WTC11 (cell line): ENCODE data around the gene ABRAXAS1.
"Not testable (repeated sequence)": the region's sequence is repeated elsewhere in the genome, so short reads cannot be mapped to it uniquely, and the experiment has no call there.

Source experiments
- TF ChIP-seq, protein P1 (sequence below): fragments of 200-600 bp; IDR thresholded peaks from 2 replicates; pipeline ENCODE4 v1.8.0; 2022; ENCODE audit warnings: antibody characterized with exemption
- TF ChIP-seq, protein P2 (sequence below): sonication (generic); formaldehyde crosslinking; IDR thresholded peaks from 2 replicates; pipeline ENCODE4 v1.8.1; 2023; ENCODE audit warnings: mild to moderate bottlenecking, missing genetic modification reagents
- TF ChIP-seq, protein P3 (sequence below): sonication (generic); formaldehyde crosslinking; IDR thresholded peaks from 2 replicates; pipeline ENCODE4 v1.8.1; 2023; ENCODE audit warnings: mild to moderate bottlenecking, missing genetic modification reagents, borderline replicate concordance

DNA sequence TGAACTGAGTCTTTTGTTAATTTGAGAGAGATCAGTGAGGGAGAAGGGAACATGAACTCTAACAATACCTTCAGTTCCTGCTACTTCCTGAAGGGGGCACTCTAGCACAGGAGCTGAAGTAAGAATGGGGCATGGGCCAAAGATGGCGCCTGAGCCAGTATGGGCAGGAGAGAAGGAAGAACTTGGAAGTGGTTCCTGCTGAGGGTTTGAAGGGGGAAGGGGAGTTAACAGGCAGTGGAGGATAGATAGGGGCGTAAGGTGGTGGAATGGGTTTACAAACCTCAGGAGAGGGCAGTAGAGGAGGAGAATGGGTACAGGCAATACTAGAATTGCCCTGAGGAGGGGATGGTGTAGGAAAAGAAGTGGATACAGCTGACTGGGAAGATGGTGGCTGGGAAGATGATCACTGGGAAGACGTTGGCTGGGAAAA is 24.3 kb upstream of the ABRAXAS1 start:
- TF ChIP-seq, protein P1, sequence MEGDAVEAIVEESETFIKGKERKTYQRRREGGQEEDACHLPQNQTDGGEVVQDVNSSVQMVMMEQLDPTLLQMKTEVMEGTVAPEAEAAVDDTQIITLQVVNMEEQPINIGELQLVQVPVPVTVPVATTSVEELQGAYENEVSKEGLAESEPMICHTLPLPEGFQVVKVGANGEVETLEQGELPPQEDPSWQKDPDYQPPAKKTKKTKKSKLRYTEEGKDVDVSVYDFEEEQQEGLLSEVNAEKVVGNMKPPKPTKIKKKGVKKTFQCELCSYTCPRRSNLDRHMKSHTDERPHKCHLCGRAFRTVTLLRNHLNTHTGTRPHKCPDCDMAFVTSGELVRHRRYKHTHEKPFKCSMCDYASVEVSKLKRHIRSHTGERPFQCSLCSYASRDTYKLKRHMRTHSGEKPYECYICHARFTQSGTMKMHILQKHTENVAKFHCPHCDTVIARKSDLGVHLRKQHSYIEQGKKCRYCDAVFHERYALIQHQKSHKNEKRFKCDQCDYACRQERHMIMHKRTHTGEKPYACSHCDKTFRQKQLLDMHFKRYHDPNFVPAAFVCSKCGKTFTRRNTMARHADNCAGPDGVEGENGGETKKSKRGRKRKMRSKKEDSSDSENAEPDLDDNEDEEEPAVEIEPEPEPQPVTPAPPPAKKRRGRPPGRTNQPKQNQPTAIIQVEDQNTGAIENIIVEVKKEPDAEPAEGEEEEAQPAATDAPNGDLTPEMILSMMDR: peak; percentile 78
- TF ChIP-seq, protein P2, sequence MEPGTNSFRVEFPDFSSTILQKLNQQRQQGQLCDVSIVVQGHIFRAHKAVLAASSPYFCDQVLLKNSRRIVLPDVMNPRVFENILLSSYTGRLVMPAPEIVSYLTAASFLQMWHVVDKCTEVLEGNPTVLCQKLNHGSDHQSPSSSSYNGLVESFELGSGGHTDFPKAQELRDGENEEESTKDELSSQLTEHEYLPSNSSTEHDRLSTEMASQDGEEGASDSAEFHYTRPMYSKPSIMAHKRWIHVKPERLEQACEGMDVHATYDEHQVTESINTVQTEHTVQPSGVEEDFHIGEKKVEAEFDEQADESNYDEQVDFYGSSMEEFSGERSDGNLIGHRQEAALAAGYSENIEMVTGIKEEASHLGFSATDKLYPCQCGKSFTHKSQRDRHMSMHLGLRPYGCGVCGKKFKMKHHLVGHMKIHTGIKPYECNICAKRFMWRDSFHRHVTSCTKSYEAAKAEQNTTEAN (CRISPR knock-in tag): not testable (repeated sequence)
- TF ChIP-seq, protein P3, sequence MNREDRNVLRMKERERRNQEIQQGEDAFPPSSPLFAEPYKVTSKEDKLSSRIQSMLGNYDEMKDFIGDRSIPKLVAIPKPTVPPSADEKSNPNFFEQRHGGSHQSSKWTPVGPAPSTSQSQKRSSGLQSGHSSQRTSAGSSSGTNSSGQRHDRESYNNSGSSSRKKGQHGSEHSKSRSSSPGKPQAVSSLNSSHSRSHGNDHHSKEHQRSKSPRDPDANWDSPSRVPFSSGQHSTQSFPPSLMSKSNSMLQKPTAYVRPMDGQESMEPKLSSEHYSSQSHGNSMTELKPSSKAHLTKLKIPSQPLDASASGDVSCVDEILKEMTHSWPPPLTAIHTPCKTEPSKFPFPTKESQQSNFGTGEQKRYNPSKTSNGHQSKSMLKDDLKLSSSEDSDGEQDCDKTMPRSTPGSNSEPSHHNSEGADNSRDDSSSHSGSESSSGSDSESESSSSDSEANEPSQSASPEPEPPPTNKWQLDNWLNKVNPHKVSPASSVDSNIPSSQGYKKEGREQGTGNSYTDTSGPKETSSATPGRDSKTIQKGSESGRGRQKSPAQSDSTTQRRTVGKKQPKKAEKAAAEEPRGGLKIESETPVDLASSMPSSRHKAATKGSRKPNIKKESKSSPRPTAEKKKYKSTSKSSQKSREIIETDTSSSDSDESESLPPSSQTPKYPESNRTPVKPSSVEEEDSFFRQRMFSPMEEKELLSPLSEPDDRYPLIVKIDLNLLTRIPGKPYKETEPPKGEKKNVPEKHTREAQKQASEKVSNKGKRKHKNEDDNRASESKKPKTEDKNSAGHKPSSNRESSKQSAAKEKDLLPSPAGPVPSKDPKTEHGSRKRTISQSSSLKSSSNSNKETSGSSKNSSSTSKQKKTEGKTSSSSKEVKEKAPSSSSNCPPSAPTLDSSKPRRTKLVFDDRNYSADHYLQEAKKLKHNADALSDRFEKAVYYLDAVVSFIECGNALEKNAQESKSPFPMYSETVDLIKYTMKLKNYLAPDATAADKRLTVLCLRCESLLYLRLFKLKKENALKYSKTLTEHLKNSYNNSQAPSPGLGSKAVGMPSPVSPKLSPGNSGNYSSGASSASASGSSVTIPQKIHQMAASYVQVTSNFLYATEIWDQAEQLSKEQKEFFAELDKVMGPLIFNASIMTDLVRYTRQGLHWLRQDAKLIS (CRISPR knock-in tag): not testable (repeated sequence)
